Subcutaneous abdominal adipose tissue (tissue), 5 donors: ENCODE measurements around the gene POLD4.

ENCODE experiments used
- H3K27ac ChIP-seq: one replicate; pipeline ENCODE4 v1.7.0; 2013; ENCODE audit warnings: low read depth, mild to moderate bottlenecking, inconsistent platforms, low read length, moderate library complexity
- H3K27me3 ChIP-seq, 5 donors: one replicate each; pipeline ENCODE4 v1.7.0; 2013; ENCODE audit warnings: low read length in 5 of 5, inconsistent platforms in 1 of 5; ENCODE audit not compliant: control insufficient read depth in 5 of 5, insufficient read depth in 4 of 5
- H3K36me3 ChIP-seq, 5 donors: one replicate each; pipeline ENCODE4 v1.7.0; 2013; ENCODE audit warnings: low read length in 5 of 5; ENCODE audit not compliant: control insufficient read depth in 5 of 5, insufficient read depth in 5 of 5
- H3K4me1 ChIP-seq, 5 donors: one replicate each; pipeline ENCODE4 v1.7.0; 2013; ENCODE audit warnings: low read length in 5 of 5, mild to moderate bottlenecking in 3 of 5, moderate library complexity in 1 of 5; ENCODE audit not compliant: control insufficient read depth in 5 of 5, insufficient read depth in 5 of 5
- H3K4me3 ChIP-seq, 5 donors: one replicate each; pipeline ENCODE4 v1.7.0; 2013; ENCODE audit warnings: low read length in 5 of 5, low read depth in 1 of 5
- H3K9ac ChIP-seq, 5 donors: one replicate each; pipeline ENCODE4 v1.7.0; 2013; ENCODE audit warnings: low read length in 5 of 5, mild to moderate bottlenecking in 4 of 5, moderate library complexity in 3 of 5
- H3K9me3 ChIP-seq, 5 donors: one replicate each; pipeline ENCODE4 v1.7.0; 2013; ENCODE audit warnings: low read length in 5 of 5; ENCODE audit not compliant: control insufficient read depth in 5 of 5
- donor health status: healthy.
- donor health status: healthy.
- donor health status: healthy.
- donor health status: healthy.
- donor health status: healthy.

Gene POLD4

GRCh38 chr11:67352546-67353316, 615 bp downstream of the POLD4 start:
- Histone ChIP-seq H3K4me1 (peaks cover 12 to 72% (median 69%) of the 10 kb centered on the region in 5 donors), H3K27me3 (no peaks in the 10 kb centered on the region), H3K9me3 (no peaks in the 10 kb centered on the region), H3K9ac (peak overlapping the region; percentile 29 to 93 (median 92)), H3K27ac (peak overlapping the region; percentile 97), H3K36me3 (peaks cover 0 to 2% (median 0%) of the 10 kb centered on the region in 5 donors), H3K4me3 (peak overlapping the region; percentile 71 to 82 (median 78))

GRCh38 chr11:67351275-67352005, 1.9 kb downstream of the POLD4 start:
- H3K9me3 ChIP-seq: no peaks in the 10 kb centered on the region
- H3K36me3 ChIP-seq: peaks cover 0 to 2% (median 0%) of the 10 kb centered on the region in 5 donors
- no peaks in the 10 kb centered on the region for H3K27me3 ChIP-seq
- H3K4me3 ChIP-seq: no peak overlapping the region
- H3K9ac ChIP-seq: peak overlapping the region in 2 of 5 donors; percentile 6 to 46
- peaks cover 12 to 59% (median 56%) of the 10 kb centered on the region in 5 donors for H3K4me1 ChIP-seq
- H3K27ac ChIP-seq: peak overlapping the region; percentile 31

DNA sequence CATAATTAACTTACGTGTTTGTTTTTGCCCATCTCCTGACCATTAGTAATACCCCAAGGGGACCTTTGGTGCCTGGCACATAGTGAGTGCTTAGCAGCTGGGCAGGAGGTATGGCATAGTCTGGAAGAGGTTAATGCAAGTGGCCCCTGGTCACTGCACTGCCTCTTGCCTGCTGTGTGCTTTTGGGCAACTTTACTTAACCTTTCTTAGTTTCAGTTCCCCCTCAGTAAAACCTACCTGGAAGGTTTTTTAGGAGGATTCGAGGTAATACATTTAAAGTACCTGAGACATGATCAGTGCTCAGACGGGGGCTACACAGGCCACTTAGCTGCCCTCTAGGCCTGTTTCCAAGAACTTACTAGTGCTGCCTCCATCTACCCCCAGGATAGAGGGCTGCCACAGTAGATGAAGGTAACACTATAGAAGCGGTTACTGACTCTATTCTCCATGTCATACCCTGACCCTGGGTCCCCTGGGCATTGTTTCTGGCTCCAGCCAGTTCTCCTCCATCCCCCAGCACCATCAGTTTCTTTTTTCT, 3.3 kb downstream of the POLD4 start:
- Histone ChIP-seq H3K27me3 (no peaks in the 10 kb centered on the region), H3K27ac (no peak overlapping the region), H3K9ac (no peak overlapping the region), H3K36me3 (peaks cover 0 to 2% (median 0%) of the 10 kb centered on the region in 5 donors), H3K4me3 (no peak overlapping the region), H3K9me3 (no peaks in the 10 kb centered on the region), H3K4me1 (peaks cover 9 to 50% (median 45%) of the 10 kb centered on the region in 5 donors)

- H3K4me3 ChIP-seq: no peak overlapping the region
- H3K27ac ChIP-seq: no peak overlapping the region
- H3K4me1 ChIP-seq: peaks cover 4 to 45% (median 39%) of the 10 kb centered on the region in 5 donors
- H3K27me3 ChIP-seq: no peaks in the 10 kb centered on the region
- no peaks in the 10 kb centered on the region for H3K9me3 ChIP-seq
- peaks cover 0 to 2% (median 0%) of the 10 kb centered on the region in 5 donors for H3K36me3 ChIP-seq
- H3K9ac ChIP-seq: no peak overlapping the region
These were observed 3.9 kb downstream of the POLD4 start for GRCh38 chr11:67349457-67349856.

GRCh38 chr11:67349036-67349435, 4.3 kb downstream of the POLD4 start:
- Histone ChIP-seq H3K27ac (no peak overlapping the region), H3K9ac (no peak overlapping the region)

GRCh38 chr11:67347964-67348749, 5.2 kb downstream of the POLD4 start:
- Histone ChIP-seq H3K9me3 (no peaks in the 10 kb centered on the region), H3K36me3 (peaks cover 0 to 2% (median 0%) of the 10 kb centered on the region in 5 donors), H3K27me3 (no peaks in the 10 kb centered on the region), H3K4me3 (no peak overlapping the region), H3K4me1 (peaks cover 2 to 36% (median 30%) of the 10 kb centered on the region in 5 donors), H3K27ac (no peak overlapping the region), H3K9ac (no peak overlapping the region)

More at GRCh38 chr11:67349036-67349435, 4.3 kb downstream of the POLD4 start:
- H3K36me3 ChIP-seq: peaks cover 0 to 2% (median 0%) of the 10 kb centered on the region in 5 donors
- no peaks in the 10 kb centered on the region for H3K9me3 ChIP-seq
- H3K27me3 ChIP-seq: no peaks in the 10 kb centered on the region
- peaks cover 2 to 41% (median 35%) of the 10 kb centered on the region in 5 donors for H3K4me1 ChIP-seq
- H3K4me3 ChIP-seq: no peak overlapping the region

DNA sequence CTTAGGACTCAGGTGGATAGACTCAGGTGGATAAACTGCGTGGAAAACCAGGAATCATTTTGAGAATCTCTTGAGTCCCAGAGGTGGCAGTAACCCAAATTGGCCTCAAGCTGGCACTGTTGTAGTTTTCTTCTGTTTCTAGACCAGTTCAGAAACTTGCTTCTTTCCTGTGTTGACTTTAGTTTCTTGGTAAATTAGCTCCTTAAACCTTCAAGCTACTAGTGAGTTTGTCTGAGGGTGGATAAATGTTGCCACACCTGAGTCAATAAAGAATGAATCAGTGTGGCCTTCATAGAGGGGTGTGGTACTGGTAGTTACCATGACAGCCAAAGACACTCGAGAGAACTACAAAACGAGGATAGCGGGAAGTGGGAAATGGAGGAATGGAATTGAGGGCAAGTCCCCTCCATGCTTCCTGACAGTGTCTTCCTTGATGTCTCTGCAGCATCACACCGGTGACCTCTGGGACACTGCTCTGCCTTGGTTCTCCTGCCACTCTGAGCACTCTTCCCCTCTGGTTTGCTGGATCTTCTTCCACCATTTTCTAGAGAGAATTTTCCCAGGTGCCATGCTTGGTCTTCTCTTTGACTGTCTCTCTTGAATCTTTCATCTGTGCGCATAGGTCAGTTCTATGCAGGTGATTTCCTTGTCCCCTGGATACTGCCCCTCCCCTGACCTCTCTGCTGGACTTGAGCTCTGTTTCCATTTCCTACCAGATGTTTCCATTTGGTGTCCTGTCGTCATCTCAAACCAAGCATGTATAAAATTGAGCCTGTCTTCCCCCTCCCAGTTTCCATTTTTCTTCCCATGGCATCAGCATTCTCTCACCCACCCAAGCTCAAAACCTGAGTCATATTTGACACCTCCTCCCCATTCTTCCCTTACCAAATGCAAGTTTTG, 7.2 kb downstream of the POLD4 start:
- H3K27me3 ChIP-seq: no peaks in the 10 kb centered on the region
- H3K27ac ChIP-seq: no peak overlapping the region

DNA sequence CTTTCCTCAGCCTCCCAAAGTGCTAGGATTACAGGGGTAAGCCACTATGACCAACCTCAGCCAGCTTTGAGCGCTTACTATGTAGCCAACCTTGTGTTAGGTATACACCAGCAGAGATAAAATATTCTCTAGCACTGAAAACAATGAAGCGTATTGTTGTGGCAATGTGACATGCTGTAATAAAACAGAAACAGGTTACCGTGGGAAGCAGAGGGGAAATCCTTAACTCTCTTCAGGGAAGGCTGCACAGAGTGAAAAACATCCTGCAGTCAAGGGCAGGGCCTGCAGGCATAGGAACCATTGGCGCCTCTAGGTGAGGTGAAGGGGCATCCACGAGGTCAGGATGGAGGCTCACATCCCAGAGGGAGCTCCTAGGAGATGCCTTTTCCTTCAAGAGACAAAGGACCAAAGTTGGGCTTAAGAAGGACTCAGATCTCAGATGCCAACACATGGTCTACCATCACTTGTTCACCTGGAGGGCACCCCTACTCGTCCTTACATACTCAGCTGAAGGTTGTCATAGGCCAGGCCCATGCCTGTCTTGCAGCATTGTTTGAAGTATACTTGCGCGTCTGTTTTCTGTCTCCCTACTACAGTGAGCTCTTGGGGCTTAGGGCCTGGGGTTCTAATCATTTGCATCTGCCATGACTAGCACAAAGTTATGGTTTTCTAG, 8.0 kb downstream of the POLD4 start:
- Histone ChIP-seq H3K9me3 (no peaks in the 10 kb centered on the region), H3K4me3 (no peak overlapping the region), H3K27ac (no peak overlapping the region), H3K27me3 (no peaks in the 10 kb centered on the region), H3K4me1 (peaks cover 0 to 19% (median 9%) of the 10 kb centered on the region in 5 donors), H3K9ac (no peak overlapping the region), H3K36me3 (no peaks in the 10 kb centered on the region)

More for the DNA sequence above, 7.2 kb downstream of the POLD4 start:
- no peaks in the 10 kb centered on the region for H3K9me3 ChIP-seq
- no peak overlapping the region for H3K9ac ChIP-seq
- H3K4me3 ChIP-seq: no peak overlapping the region
- peaks cover 0 to 21% (median 12%) of the 10 kb centered on the region in 5 donors for H3K4me1 ChIP-seq
- no peaks in the 10 kb centered on the region for H3K36me3 ChIP-seq
